ENCODE results near the gene SLC34A2.

Gene SLC34A2

GRCh38 chr4:25723409-25723808 lies 67.8 kb downstream of the SLC34A2 start:
- Histone ChIP-seq H3K9me3 (ENCODE audit: control insufficient read depth in 2 of 2, low read length in 2 of 2) (no peaks in the 10 kb centered on the region), H3K4me1 (ENCODE audit: control insufficient read depth, insufficient read depth, low read length) (no peaks in the 10 kb centered on the region), H3K36me3 (ENCODE audit: control insufficient read depth in 2 of 2, insufficient read depth in 2 of 2, low read length in 2 of 2) (no peaks in the 10 kb centered on the region), H3K9ac (ENCODE audit: low read length in 2 of 2) (no peak overlapping the region), H3K27ac (ENCODE audit: low read length) (no peak overlapping the region), H3K4me3 (ENCODE audit: low read length in 2 of 2) (no peak overlapping the region), H3K27me3 (ENCODE audit: control insufficient read depth in 1 of 2, insufficient read depth in 2 of 2, low read length in 2 of 2) (no peaks in the 10 kb centered on the region)

- no peaks in the 10 kb centered on the region for H3K9me3 ChIP-seq (ENCODE audit: control insufficient read depth in 2 of 2, low read length in 2 of 2)
- no peaks in the 10 kb centered on the region for H3K4me1 ChIP-seq (ENCODE audit: control insufficient read depth, insufficient read depth, low read length)
These were observed 70.2 kb downstream of the SLC34A2 start for GRCh38 chr4:25725870-25726269.

GRCh38 chr4:25727711-25728493 lies 72.3 kb downstream of the SLC34A2 start:
- no peaks in the 10 kb centered on the region for H3K27me3 ChIP-seq (ENCODE audit: control insufficient read depth in 1 of 2, insufficient read depth in 2 of 2, low read length in 2 of 2)
- H3K27ac ChIP-seq (ENCODE audit: low read length) = no peak overlapping the region
- H3K9ac ChIP-seq (ENCODE audit: low read length in 2 of 2) = no peak overlapping the region
- H3K4me3 ChIP-seq (ENCODE audit: low read length in 2 of 2) = no peak overlapping the region
- H3K4me1 ChIP-seq (ENCODE audit: control insufficient read depth, insufficient read depth, low read length) = no peaks in the 10 kb centered on the region
- no peaks in the 10 kb centered on the region for H3K9me3 ChIP-seq (ENCODE audit: control insufficient read depth in 2 of 2, low read length in 2 of 2)
- H3K36me3 ChIP-seq (ENCODE audit: control insufficient read depth in 2 of 2, insufficient read depth in 2 of 2, low read length in 2 of 2) = no peaks in the 10 kb centered on the region

More at GRCh38 chr4:25725870-25726269, 70.2 kb downstream of the SLC34A2 start:
- Histone ChIP-seq H3K4me3 (ENCODE audit: low read length in 2 of 2) (no peak overlapping the region), H3K27me3 (ENCODE audit: control insufficient read depth in 1 of 2, insufficient read depth in 2 of 2, low read length in 2 of 2) (no peaks in the 10 kb centered on the region), H3K36me3 (ENCODE audit: control insufficient read depth in 2 of 2, insufficient read depth in 2 of 2, low read length in 2 of 2) (no peaks in the 10 kb centered on the region), H3K9ac (ENCODE audit: low read length in 2 of 2) (no peak overlapping the region), H3K27ac (ENCODE audit: low read length) (no peak overlapping the region)
